ENCODE measurements around the gene ZDHHC8. TPM values are rescaled to one million over a fixed set of nuclear protein-coding genes. Genes with fewer than 3 reads are reported as not detected.

Gene ZDHHC8
- total and polyA plus RNA-seq, 7 donors, result 1.8 to 26.0 (median 5.4) TPM

GRCh38 chr22:20171288-20172140 is 39.9 kb downstream of the ZDHHC8 start:
- 74 to 89% methylated on average over 12 of the region's 12 CpGs for WGBS, 2 donors
- Histone ChIP-seq H3K27me3 (no peaks in the 10 kb centered on the region), H3K4me3 (no peak overlapping the region), H3K9me3 (no peaks in the 10 kb centered on the region), H3K27ac (no peak overlapping the region), H3K36me3 (no peaks in the 10 kb centered on the region), H3K4me1 (no peaks in the 10 kb centered on the region)
- intact Hi-C loops (cut with DNase I), result no loop called here
- no peak for DNase-seq
- TF ChIP-seq EP300 (IDR thresholded peaks at IDR 0.05) (no peak), POLR2AphosphoS5 (IDR thresholded peaks at IDR 0.05) (no peak), CTCF (IDR thresholded peaks at IDR 0.05) (no peak), POLR2A (IDR thresholded peaks at IDR 0.05) (no peak)

- intact Hi-C loops (cut with DNase I), result no loop called here
- Histone ChIP-seq H3K4me3 (no peak overlapping the region), H3K36me3 (no peaks in the 10 kb centered on the region), H3K4me1 (no peaks in the 10 kb centered on the region), H3K27ac (no peak overlapping the region), H3K9me3 (no peaks in the 10 kb centered on the region), H3K27me3 (no peaks in the 10 kb centered on the region)
- 85 to 91% methylated on average over 10 of the region's 10 CpGs for WGBS, 2 donors
- TF ChIP-seq EP300 (IDR thresholded peaks at IDR 0.05), result no peak
- no peak for TF ChIP-seq POLR2A (IDR thresholded peaks at IDR 0.05)
- no peak for TF ChIP-seq CTCF (IDR thresholded peaks at IDR 0.05)
- no peak for TF ChIP-seq POLR2AphosphoS5 (IDR thresholded peaks at IDR 0.05)
- DNase-seq, result no peak
Measured at GRCh38 chr22:20172141-20172613, 40.6 kb downstream of the ZDHHC8 start.

- intact Hi-C loops (cut with DNase I), result no loop called here
- 58 to 85% methylated on average over 11 of the region's 11 CpGs for whole genome bisulfite sequencing, 2 donors
Measured at GRCh38 chr22:20173246-20173645, 41.6 kb downstream of the ZDHHC8 start.

GRCh38 chr22:20173772-20174171 is 42.2 kb downstream of the ZDHHC8 start:
- Histone ChIP-seq H3K36me3 (no peaks in the 10 kb centered on the region), H3K4me3 (no peak overlapping the region), H3K27me3 (no peaks in the 10 kb centered on the region), H3K4me1 (no peaks in the 10 kb centered on the region), H3K27ac (no peak overlapping the region), H3K9me3 (no peaks in the 10 kb centered on the region)
- 30 to 70% methylated on average over 10 of the region's 10 CpGs for WGBS, 2 donors
- no peak for DNase-seq
- no peak for TF ChIP-seq POLR2AphosphoS5 (IDR thresholded peaks at IDR 0.05)
- TF ChIP-seq EP300 (IDR thresholded peaks at IDR 0.05), result no peak
- TF ChIP-seq CTCF (IDR thresholded peaks at IDR 0.05), result no peak
- no peak for TF ChIP-seq POLR2A (IDR thresholded peaks at IDR 0.05)
- intact Hi-C loops (cut with DNase I), result no loop called here

More at GRCh38 chr22:20173246-20173645, 41.6 kb downstream of the ZDHHC8 start:
- no peak overlapping the region for H3K27ac ChIP-seq
- no peak for TF ChIP-seq POLR2A (IDR thresholded peaks at IDR 0.05)
- TF ChIP-seq POLR2AphosphoS5 (IDR thresholded peaks at IDR 0.05), result no peak
- no peak for TF ChIP-seq EP300 (IDR thresholded peaks at IDR 0.05)
- no peak for TF ChIP-seq CTCF (IDR thresholded peaks at IDR 0.05)
- no peaks in the 10 kb centered on the region for H3K27me3 ChIP-seq
- no peaks in the 10 kb centered on the region for H3K9me3 ChIP-seq
- H3K36me3 ChIP-seq, result no peaks in the 10 kb centered on the region
- H3K4me1 ChIP-seq, result no peaks in the 10 kb centered on the region
- DNase-seq, result no peak
- no peak overlapping the region for H3K4me3 ChIP-seq
